SK-N-SH (cell line): ENCODE measurements around the gene LDB2. TPM values are rescaled to one million over a fixed set of nuclear protein-coding genes. Genes with fewer than 3 reads are reported as not detected.

Experiments used
- CTCF ChIA-PET: fragments of 300-600, 350-600 bp; formaldehyde crosslinking; extraction: SDS; loops from one replicate; lab custom pipeline; 2021; lab: Yijun Ruan, JAX
- POLR2A ChIA-PET: fragments of 350-600 bp; sonication (Branson Sonifier 250); formaldehyde crosslinking; extraction: SDS; loops from one replicate; lab custom pipeline; 2020; ENCODE audit warnings: antibody characterized with exemption, inconsistent platforms; lab: Yijun Ruan, JAX
- DNase-seq: peaks from one replicate; pipeline ENCODE4 v3.0.0; 2012
- H2AFZ ChIP-seq: fragments of 200-600 bp; sonication (generic); 2 replicates; pipeline ENCODE4 v1.8.1; 2016; ENCODE audit warnings: antibody characterized with exemption, mild to moderate bottlenecking, low read depth
- H3F3A ChIP-seq: fragments of 200-600 bp; sonication (generic); replicated peaks from 2 replicates; pipeline ENCODE3; 2016; ENCODE audit warnings: antibody characterized with exemption, mild to moderate bottlenecking; ENCODE audit not compliant: insufficient read depth
- H3K27ac ChIP-seq, 2 experiments: fragments of 200-500 bp in 1 of 2; fragments of 200-600 bp in 1 of 2; sonication (Bioruptor generic) in 1 of 2; sonication (generic), shearing (Covaris generic) in 1 of 2; 2 replicates each; pipeline versions ENCODE4 v1.5.1 to v1.6.1; 2014 to 2016; ENCODE audit warnings: low read depth in 2 of 2, inconsistent platforms in 1 of 2, low read length in 1 of 2, mild to moderate bottlenecking in 1 of 2, mixed read lengths in 1 of 2
- H3K27me3 ChIP-seq: fragments of 200-600 bp; sonication (generic), shearing (Covaris generic); 2 replicates; pipeline ENCODE4 v1.6.1; 2016; ENCODE audit warnings: mixed run types; ENCODE audit not compliant: insufficient read depth
- H3K36me3 ChIP-seq, 2 experiments: fragments of 200-500 bp in 1 of 2; fragments of 200-600 bp in 1 of 2; sonication (Bioruptor generic) in 1 of 2; sonication (generic) in 1 of 2; replicated peaks in 1 of 2; 2 replicates each; pipeline versions ENCODE3 to v1.5.1; 2014 to 2016; ENCODE audit warnings: low read length in 1 of 2, mild to moderate bottlenecking in 1 of 2; ENCODE audit not compliant: insufficient read depth in 2 of 2, control insufficient read depth in 1 of 2
- H3K4me1 ChIP-seq, 2 experiments: fragments of 200-500 bp in 1 of 2; fragments of 200-600 bp in 1 of 2; sonication (Bioruptor generic) in 1 of 2; sonication (generic), shearing (Covaris generic) in 1 of 2; 2 replicates each; pipeline versions ENCODE4 v1.5.1 to v1.6.1; 2014 to 2016; ENCODE audit warnings: low read depth in 1 of 2, low read length in 1 of 2, mixed run types in 1 of 2; ENCODE audit not compliant: insufficient read depth in 2 of 2, control insufficient read depth in 1 of 2
- H3K4me2 ChIP-seq: fragments of 200-600 bp; sonication (generic), shearing (Covaris generic); 2 replicates; pipeline ENCODE4 v1.6.1; 2017; ENCODE audit warnings: mixed run types
- H3K4me3 ChIP-seq, 2 experiments: fragments of 200-500 bp in 1 of 2; fragments of 200-600 bp in 1 of 2; sonication (Bioruptor generic) in 1 of 2; sonication (generic), shearing (Covaris generic) in 1 of 2; 2 replicates each; pipeline versions ENCODE4 v1.5.1 to v1.8.1; 2014 to 2016; ENCODE audit warnings: low read depth in 2 of 2, inconsistent platforms in 1 of 2, low read length in 1 of 2, mild to moderate bottlenecking in 1 of 2, mixed read lengths in 1 of 2, moderate library complexity in 1 of 2
- H3K79me2 ChIP-seq: fragments of 200-600 bp; sonication (generic); 2 replicates; pipeline ENCODE4 v1.8.1; 2017; ENCODE audit warnings: mild to moderate bottlenecking; ENCODE audit not compliant: insufficient read depth
- H3K9ac ChIP-seq: fragments of 200-600 bp; sonication (generic); 2 replicates; pipeline ENCODE4 v1.6.1; 2017; ENCODE audit warnings: mixed run types
- H3K9me2 ChIP-seq: fragments of 200-600 bp; sonication (generic); 2 replicates; pipeline ENCODE4 v1.6.1; 2017; ENCODE audit warnings: mixed run types
- H3K9me3 ChIP-seq: fragments of 200-600 bp; sonication (generic); 2 replicates; pipeline ENCODE4 v1.6.1; 2017; ENCODE audit warnings: mixed run types, mild to moderate bottlenecking, moderate library complexity
- H4K20me1 ChIP-seq: fragments of 200-600 bp; sonication (generic); 2 replicates; pipeline ENCODE4 v1.6.1; 2017; ENCODE audit warnings: mild to moderate bottlenecking, mixed run types; ENCODE audit not compliant: insufficient read depth
- CHD2 ChIP-seq: fragments of 150-350 bp; IDR thresholded peaks from 2 replicates; pipeline ENCODE4 v1.6.1; 2018; ENCODE audit warnings: low read length; ENCODE audit not compliant: partially characterized antibody
- CTCF ChIP-seq: fragments of 200-600 bp; sonication (generic); IDR thresholded peaks from 2 replicates; pipeline ENCODE4 v1.6.1; 2017; ENCODE audit warnings: antibody characterized with exemption, mild to moderate bottlenecking, moderate library complexity
- EZH2phosphoT487 ChIP-seq: fragments of 200-600 bp; sonication (generic); IDR thresholded peaks from 2 replicates; pipeline ENCODE4 v1.6.1; 2017; ENCODE audit warnings: low read depth, mixed run types, mild to moderate bottlenecking, antibody characterized with exemption, moderate library complexity, borderline replicate concordance
- FOXJ3 ChIP-seq: sonication (generic); formaldehyde crosslinking; IDR thresholded peaks from 2 replicates; pipeline ENCODE4 v1.5.1; 2020; ENCODE audit warnings: mild to moderate bottlenecking, missing genetic modification reagents
- FOXM1 ChIP-seq: IDR thresholded peaks from 2 replicates; pipeline ENCODE4 v1.4.0; 2012; ENCODE audit warnings: low read depth, mild to moderate bottlenecking
- GABPA ChIP-seq: IDR thresholded peaks from 2 replicates; pipeline ENCODE4 v1.4.0; 2012; ENCODE audit warnings: low read depth, mild to moderate bottlenecking
- GATA2 ChIP-seq: sonication (generic); formaldehyde crosslinking; IDR thresholded peaks from 2 replicates; pipeline ENCODE4 v1.5.0; 2020; ENCODE audit warnings: mild to moderate bottlenecking, missing genetic modification reagents
- IRF3 ChIP-seq: fragments of 150-350 bp; IDR thresholded peaks from 2 replicates; pipeline ENCODE4 v1.6.1; 2016; ENCODE audit warnings: mild to moderate bottlenecking, low read depth, low read length
- MEF2A ChIP-seq: IDR thresholded peaks from 2 replicates; pipeline ENCODE4 v1.4.0; 2012; ENCODE audit warnings: low read depth, borderline replicate concordance
- NRF1 ChIP-seq: IDR thresholded peaks from 2 replicates; pipeline ENCODE4 v1.6.1; 2012; ENCODE audit warnings: low read depth, mild to moderate bottlenecking, low read length
- RCOR1 ChIP-seq: fragments of 150-350 bp; IDR thresholded peaks from 2 replicates; pipeline ENCODE4 v1.6.1; 2017; ENCODE audit warnings: antibody characterized with exemption, low read length
- RFX5 ChIP-seq: IDR thresholded peaks from 2 replicates; pipeline ENCODE4 v1.6.1; 2012; ENCODE audit warnings: mild to moderate bottlenecking, improper control_type of control experiment, low read length
- SIN3A ChIP-seq: IDR thresholded peaks from 2 replicates; pipeline ENCODE4 v1.6.1; 2012; ENCODE audit warnings: low read depth, mild to moderate bottlenecking, low read length, moderate library complexity, borderline replicate concordance
- TCF12 ChIP-seq: IDR thresholded peaks from 2 replicates; pipeline ENCODE4 v1.4.0; 2012
- USF1 ChIP-seq: IDR thresholded peaks from 2 replicates; pipeline ENCODE4 v1.4.0; 2012; ENCODE audit warnings: low read depth, borderline replicate concordance
- ZBTB33 ChIP-seq: IDR thresholded peaks from 2 replicates; pipeline ENCODE4 v1.4.0; 2012; ENCODE audit warnings: low read depth, borderline replicate concordance
- WGBS: methylation state at CpG from one replicate; pipeline ENCODE4 v1.1.6; 2017; ENCODE audit warnings: low lambda C conversion rate; 5-methylcytosine and 5-hydroxymethylcytosine counted together
- polyA plus RNA-seq, 3 experiments: library from polyadenylated mRNA; depleted of rRNA; stranded (reverse); fragments of >200 nt; gene quantifications; 2 replicates each; pipeline ENCODE4 v1.2.3, GENCODE V29; 2012

The LDB2 gene
- polyA plus RNA-seq, 1 of the 3 experiments (the other 2 are of a cell fraction): 11.0 TPM

- Histone ChIP-seq H2AFZ (no peak overlapping the region), H3K27ac (no peak overlapping the region), H3F3A (no peaks in the 10 kb centered on the region), H3K36me3 (peaks cover 0 to 6% of the 10 kb centered on the region in 2 experiments), H3K4me3 (no peak overlapping the region), H3K4me2 (no peak overlapping the region), H3K4me1 (peaks cover 0 to 4% of the 10 kb centered on the region in 2 experiments; a peak in 1 of 4 replicates), H3K9me2 (no peaks in the 10 kb centered on the region), H4K20me1 (no peaks in the 10 kb centered on the region), H3K79me2 (no peaks in the 10 kb centered on the region), H3K27me3 (no peaks in the 10 kb centered on the region), H3K9me3 (no peaks in the 10 kb centered on the region)
- no peak for DNase-seq
- 78% methylated on average over 5 of the region's 5 CpGs for WGBS
- CTCF ChIA-PET: no interaction called here
- TF ChIP-seq MEF2A (no peak), GATA2 (CRISPR knock-in tag) (no peak), GABPA (no peak), SIN3A (no peak), NRF1 (no peak)
- TF ChIP-seq, all 33 proteins: peak for 0
- no peak overlapping the region for H3K9ac ChIP-seq
- POLR2A ChIA-PET: no interaction called here
Measured at GRCh38 chr4:16573739-16574138, 324.7 kb downstream of the LDB2 start.

GRCh38 chr4:16573206-16573605, 325.2 kb downstream of the LDB2 start:
- no peaks in the 10 kb centered on the region for H4K20me1 ChIP-seq
- peaks cover 0 to under 1% of the 10 kb centered on the region in 2 experiments for H3K36me3 ChIP-seq
- peaks cover 0 to 4% of the 10 kb centered on the region in 2 experiments; a peak in 1 of 4 replicates for H3K4me1 ChIP-seq
- DNase-seq: no peak
- H3K79me2 ChIP-seq: no peaks in the 10 kb centered on the region
- POLR2A ChIA-PET: no interaction called here
- no peaks in the 10 kb centered on the region for H3F3A ChIP-seq
- no peak for TF ChIP-seq NRF1
- no peak for TF ChIP-seq SIN3A
- TF ChIP-seq RCOR1: no peak
- TF ChIP-seq EZH2phosphoT487: no peak
- no peak for TF ChIP-seq ZBTB33
- no peak for TF ChIP-seq FOXM1
- no peak for TF ChIP-seq RFX5
- no peak for TF ChIP-seq USF1
- no peak for TF ChIP-seq TCF12
- TF ChIP-seq CHD2: no peak
- no peak for TF ChIP-seq FOXJ3
- no peak for TF ChIP-seq CTCF
- no peak for TF ChIP-seq IRF3
- H2AFZ ChIP-seq: no peak overlapping the region
- 84% methylated on average over 4 of the region's 4 CpGs for WGBS
- no peaks in the 10 kb centered on the region for H3K27me3 ChIP-seq
- H3K27ac ChIP-seq: no peak overlapping the region
- H3K9me3 ChIP-seq: no peaks in the 10 kb centered on the region
- no peaks in the 10 kb centered on the region for H3K9me2 ChIP-seq
- no peak overlapping the region for H3K4me3 ChIP-seq
- H3K4me2 ChIP-seq: no peak overlapping the region
- CTCF ChIA-PET: interaction anchor here (1.4 kb wide), 1 partner anchor 15 kb away, joined by 3 read pairs; no protein-coding TSS in a partner anchor
- no peak overlapping the region for H3K9ac ChIP-seq
